Memory B cell (primary cell): ENCODE results near the gene BDNF.

Source experiments
- ATAC-seq: fragments of 150-1000 bp; cut with Tn5 transposase; 2 replicates; pipeline ENCODE4 v1.10.0; 2021; ENCODE audit warnings: low read depth, mild to moderate bottlenecking, moderate library complexity
- DNase-seq, 2 donors: peaks; one replicate each; pipeline ENCODE4 v3.0.0; 2022; ENCODE audit warnings: low spot score in 2 of 2
- H3K27ac Mint-ChIP-seq: one replicate; pipeline ENCODE4 v1.8.0; 2022; ENCODE audit warnings: mild to moderate bottlenecking, moderate library complexity, mixed read lengths
- H3K27me3 Mint-ChIP-seq: one replicate; pipeline ENCODE4 v1.8.0; 2022; ENCODE audit warnings: mixed read lengths
- H3K36me3 Mint-ChIP-seq: one replicate; pipeline ENCODE4 v1.8.0; 2022; ENCODE audit warnings: mild to moderate bottlenecking, mixed read lengths
- H3K4me1 Mint-ChIP-seq: one replicate; pipeline ENCODE4 v1.8.0; 2022; ENCODE audit warnings: mixed read lengths
- H3K4me3 Mint-ChIP-seq: one replicate; pipeline ENCODE4 v1.8.0; 2022; ENCODE audit warnings: mild to moderate bottlenecking, moderate library complexity, mixed read lengths
- H3K9me3 Mint-ChIP-seq: one replicate; pipeline ENCODE4 v1.8.0; 2022; ENCODE audit warnings: mixed read lengths

The BDNF gene

DNA sequence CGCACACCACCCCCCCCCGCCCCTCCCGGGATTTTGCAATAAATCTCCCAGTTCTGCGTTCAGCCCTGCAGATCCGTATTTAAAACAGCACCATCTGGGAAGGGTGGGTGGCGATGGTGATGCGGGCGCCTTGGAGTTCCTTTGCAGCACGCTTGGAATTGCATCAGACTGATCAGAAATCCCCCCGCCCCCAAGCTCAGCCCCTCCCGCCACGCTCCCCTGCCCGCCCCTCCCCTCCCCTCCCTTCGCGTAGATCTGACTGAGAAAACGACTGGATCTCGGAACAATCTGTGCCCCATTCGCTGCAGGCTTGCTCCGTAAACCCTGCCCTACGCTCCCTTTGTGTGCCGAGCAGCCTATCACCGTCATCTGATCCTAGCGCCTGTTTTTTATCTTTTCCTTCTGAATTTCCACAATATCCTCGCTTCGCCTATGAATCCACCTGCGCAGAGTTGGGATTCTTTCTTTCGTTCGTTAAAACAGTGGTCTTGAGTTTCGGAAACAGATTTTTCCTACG is 18.1 kb upstream of the BDNF start:
- H3K9me3 Mint-ChIP-seq, result no peaks in the 10 kb centered on the region
- H3K4me1 Mint-ChIP-seq, result peaks cover 6% of the 10 kb centered on the region
- H3K27ac Mint-ChIP-seq, result no peak overlapping the region
- H3K4me3 Mint-ChIP-seq, result no peak overlapping the region
- peaks cover 37% of the 10 kb centered on the region for H3K27me3 Mint-ChIP-seq
- ATAC-seq (no peak), DNase-seq (no peak)
- H3K36me3 Mint-ChIP-seq, result no peaks in the 10 kb centered on the region

DNA sequence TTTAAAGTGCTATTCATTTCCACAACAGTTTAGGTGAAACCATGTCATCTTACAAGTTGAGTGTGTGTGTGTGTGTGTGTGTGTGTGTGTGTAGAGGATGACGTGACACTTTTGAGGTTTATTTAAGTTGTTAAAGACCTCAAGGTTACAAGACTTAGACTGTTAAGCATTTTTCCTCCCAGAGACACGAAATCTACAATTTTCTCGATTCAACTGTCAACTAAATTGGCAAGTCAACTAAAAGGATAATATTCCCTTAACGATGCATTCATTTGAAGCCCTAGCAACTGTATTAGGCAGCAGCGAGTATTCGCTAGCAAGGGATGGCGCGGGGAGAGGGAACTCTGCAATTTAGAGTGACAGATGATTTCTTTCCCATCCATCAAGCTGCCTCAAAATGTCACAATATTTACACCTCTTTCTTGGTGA is 17.6 kb upstream of the BDNF start:
- Mint-ChIP-seq H3K27ac (no peak overlapping the region), H3K36me3 (no peaks in the 10 kb centered on the region), H3K4me3 (no peak overlapping the region), H3K4me1 (peaks cover 6% of the 10 kb centered on the region), H3K9me3 (no peaks in the 10 kb centered on the region), H3K27me3 (peaks cover 31% of the 10 kb centered on the region)
- DNase-seq (no peak), ATAC-seq (no peak)

DNA sequence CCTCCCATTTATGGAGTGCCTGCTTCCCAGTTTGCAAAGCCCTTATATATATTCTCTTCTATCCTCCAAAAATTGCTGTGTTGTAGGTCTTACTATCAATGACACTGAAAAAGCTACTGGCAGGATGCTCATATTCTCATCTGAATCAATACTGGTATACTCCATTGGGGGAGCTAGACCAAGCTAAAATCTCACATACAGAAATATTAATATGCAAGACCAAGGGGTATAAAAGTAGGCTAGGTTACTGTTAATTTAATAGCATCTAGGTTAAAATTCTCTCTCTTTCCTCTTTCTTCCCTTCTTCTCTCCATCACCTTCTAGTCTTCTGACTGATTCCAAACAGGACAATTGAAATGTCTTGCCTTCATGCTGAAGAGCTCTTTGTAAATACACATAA is 17.1 kb upstream of the BDNF start:
- H3K9me3 Mint-ChIP-seq, result no peaks in the 10 kb centered on the region
- ATAC-seq (no peak), DNase-seq (no peak)
- peaks cover 31% of the 10 kb centered on the region for H3K27me3 Mint-ChIP-seq
- no peaks in the 10 kb centered on the region for H3K36me3 Mint-ChIP-seq
- no peak overlapping the region for H3K4me3 Mint-ChIP-seq
- H3K4me1 Mint-ChIP-seq, result peaks cover 6% of the 10 kb centered on the region
- H3K27ac Mint-ChIP-seq, result no peak overlapping the region

DNA sequence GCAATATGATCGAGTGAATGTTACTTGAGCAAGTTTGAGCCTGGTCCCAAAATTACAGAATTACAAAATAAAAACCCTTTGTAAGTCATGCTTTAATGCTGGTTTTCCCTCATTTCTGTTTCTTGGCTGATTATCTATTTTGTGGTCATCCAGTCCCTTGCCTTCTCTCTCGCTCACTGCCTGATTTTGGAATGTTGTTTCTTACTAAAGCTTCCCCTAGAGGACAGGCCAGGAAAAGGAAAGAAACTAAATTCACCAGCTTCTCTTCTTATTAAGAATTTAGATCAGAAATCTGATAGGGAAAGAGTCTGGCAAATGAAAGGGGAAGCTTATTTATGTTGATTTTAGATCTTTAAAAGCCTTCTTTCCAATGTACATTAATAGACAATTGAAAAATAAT is 16.6 kb upstream of the BDNF start:
- Mint-ChIP-seq H3K27ac (no peak overlapping the region), H3K27me3 (peaks cover 28% of the 10 kb centered on the region), H3K4me3 (no peak overlapping the region), H3K36me3 (no peaks in the 10 kb centered on the region), H3K9me3 (no peaks in the 10 kb centered on the region), H3K4me1 (peaks cover 6% of the 10 kb centered on the region)
- ATAC-seq (no peak), DNase-seq (no peak)

DNA sequence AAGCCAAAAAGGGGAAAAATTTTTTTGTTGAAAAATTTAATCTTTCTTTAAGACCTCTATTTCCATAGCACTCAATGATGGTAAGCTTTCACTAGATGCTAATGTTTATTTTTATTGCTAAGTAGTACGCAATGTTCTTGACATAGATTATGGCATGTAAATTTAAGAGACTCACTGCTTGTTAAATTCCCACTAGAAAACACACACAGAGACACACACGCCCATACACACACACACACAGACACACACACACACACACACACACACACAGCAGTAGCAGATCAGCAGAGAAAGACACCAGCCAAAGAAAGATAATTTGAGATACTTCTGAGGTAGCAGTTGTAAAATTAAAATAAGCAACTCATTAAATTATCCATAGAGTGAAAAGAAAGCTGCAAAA is 16.0 kb upstream of the BDNF start:
- Mint-ChIP-seq H3K4me3 (no peak overlapping the region), H3K36me3 (no peaks in the 10 kb centered on the region), H3K4me1 (peaks cover 6% of the 10 kb centered on the region), H3K27me3 (peaks cover 25% of the 10 kb centered on the region), H3K9me3 (no peaks in the 10 kb centered on the region), H3K27ac (no peak overlapping the region)
- DNase-seq (no peak), ATAC-seq (no peak)

DNA sequence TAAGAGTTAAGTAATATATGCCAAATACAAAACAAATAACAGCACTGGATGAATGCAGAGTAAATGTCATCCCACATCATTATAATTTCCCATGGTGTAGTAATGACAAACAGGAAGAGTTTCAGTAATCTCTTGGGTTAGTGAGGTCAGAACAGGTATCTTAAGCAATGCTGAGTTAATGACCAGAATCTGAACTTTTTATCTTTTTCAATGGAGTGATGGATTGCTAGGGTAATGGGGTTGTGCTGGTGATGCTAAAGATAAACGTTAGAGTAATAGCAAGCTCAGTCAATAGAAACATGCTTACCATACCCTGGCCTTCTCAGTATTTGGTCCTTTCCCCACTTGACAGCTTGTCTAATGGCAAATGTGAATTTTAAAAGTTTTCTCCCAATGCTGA is 11.5 kb upstream of the BDNF start:
- Mint-ChIP-seq H3K36me3 (no peaks in the 10 kb centered on the region), H3K27me3 (peaks cover 1% of the 10 kb centered on the region)

DNA sequence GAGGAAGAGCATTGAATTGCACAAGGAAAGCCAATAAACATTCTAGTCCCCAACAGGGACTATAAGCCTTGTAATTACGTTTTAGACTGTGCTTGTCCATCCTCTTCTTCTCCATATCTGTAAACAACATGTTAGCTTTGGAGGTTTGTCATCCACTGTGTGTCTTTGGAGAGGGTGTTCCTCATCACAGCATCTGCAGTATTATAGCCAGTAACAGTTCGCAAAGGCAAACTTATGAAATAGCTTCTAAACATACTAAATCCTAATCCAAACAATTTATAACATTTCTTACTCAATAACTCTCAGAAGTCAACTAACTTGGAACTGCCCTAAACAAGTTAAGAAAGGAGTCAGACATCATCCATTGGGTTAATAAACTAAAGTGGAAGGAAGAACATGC is 10.3 kb upstream of the BDNF start:
- Mint-ChIP-seq H3K36me3 (no peaks in the 10 kb centered on the region), H3K9me3 (no peaks in the 10 kb centered on the region), H3K4me3 (no peak overlapping the region), H3K27me3 (peaks cover 3% of the 10 kb centered on the region), H3K4me1 (peaks cover 4% of the 10 kb centered on the region), H3K27ac (no peak overlapping the region)
- ATAC-seq, result no peak
- no peak for DNase-seq

More for the DNA sequence above, 11.5 kb upstream of the BDNF start:
- H3K27ac Mint-ChIP-seq, result no peak overlapping the region
- H3K4me3 Mint-ChIP-seq, result no peak overlapping the region
- no peaks in the 10 kb centered on the region for H3K9me3 Mint-ChIP-seq
- ATAC-seq (no peak), DNase-seq (no peak)
- no peaks in the 10 kb centered on the region for H3K4me1 Mint-ChIP-seq

DNA sequence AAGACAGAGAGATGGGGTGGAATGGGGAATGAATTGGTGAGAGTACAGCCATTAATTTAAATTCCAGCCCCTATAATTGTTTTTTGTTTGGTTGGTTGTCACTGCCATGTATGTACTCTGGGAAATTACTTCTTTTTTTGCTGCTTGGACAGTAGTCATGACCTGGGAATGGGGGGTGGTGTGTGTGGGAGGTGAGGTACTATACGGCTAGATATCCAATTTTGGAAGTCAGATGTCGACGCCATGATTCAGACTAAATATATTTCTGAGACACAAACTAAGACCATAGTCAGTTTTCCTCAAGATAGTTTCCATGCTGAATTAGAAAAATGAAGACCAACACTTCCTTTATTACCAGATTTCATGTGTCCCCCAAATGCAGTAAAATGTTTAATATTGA is 7.4 kb upstream of the BDNF start:
- no peak for DNase-seq
- no peak for ATAC-seq
- H3K4me3 Mint-ChIP-seq, result no peak overlapping the region
- H3K36me3 Mint-ChIP-seq, result no peaks in the 10 kb centered on the region
- H3K9me3 Mint-ChIP-seq, result no peaks in the 10 kb centered on the region
- peaks cover 4% of the 10 kb centered on the region for H3K4me1 Mint-ChIP-seq
- H3K27me3 Mint-ChIP-seq, result peaks cover 12% of the 10 kb centered on the region
- no peak overlapping the region for H3K27ac Mint-ChIP-seq

DNA sequence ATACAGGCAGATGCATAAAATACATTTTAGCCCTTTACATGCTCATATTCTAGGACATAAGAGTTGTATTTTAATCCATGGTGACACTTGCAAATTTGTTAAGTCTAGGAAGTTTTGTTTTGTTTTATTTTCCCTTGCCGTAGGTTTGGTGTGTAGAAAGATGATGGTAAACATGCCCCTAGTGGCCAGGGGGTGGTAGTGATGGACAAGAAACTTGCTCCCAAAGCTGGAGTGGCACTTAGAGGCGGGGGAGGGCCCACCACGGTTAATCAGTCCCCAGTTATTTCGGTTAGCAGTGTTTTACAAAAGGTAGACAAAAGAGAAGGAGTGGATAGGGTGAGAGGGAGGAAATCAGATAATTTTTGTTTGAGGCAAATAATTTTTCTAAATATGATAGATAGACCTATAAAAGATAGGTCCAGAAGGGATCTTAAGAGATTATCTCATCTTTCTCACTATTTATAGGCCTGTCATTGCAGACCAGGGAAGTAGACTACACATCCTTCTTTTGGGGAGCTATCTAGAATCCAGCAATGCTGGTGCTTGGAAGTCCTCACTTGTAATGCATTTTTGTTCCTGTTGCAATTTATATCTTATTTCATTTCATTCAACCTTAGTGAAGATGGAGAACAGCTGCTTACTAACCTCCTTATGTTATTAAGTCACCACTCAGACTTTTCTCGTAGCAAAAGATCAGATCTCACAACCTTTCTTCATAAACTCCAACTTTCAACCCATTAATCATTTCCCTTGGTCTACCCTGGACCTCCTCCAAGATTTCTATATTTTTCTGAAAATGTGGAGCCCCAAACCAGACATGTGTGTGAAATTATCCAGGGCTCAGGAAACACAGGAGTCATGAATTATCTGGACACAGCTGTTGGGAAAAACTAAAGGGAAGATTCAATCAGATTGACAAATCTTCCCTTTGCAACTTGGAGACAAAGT is 5.9 kb upstream of the BDNF start:
- peaks cover 15% of the 10 kb centered on the region for H3K27me3 Mint-ChIP-seq
- ATAC-seq, result no peak

DNA sequence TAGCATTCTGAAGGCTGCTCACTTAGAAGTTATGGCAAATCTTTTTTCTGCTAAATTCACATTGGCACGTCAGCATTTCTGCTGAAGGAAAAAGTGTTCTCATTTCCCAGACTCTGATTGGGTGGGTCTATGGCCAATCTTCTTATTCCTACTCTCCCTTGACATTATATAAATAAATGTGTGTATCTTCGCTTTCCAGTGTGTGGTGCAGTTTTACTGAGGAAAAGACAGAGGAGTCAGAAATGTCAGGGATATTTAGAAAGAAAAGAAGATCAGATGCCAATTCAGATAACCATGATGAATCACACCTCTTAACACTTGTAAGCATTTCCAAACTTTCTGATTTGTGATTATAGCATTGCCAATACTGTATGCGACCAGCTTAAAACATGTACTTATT is 3.2 kb upstream of the BDNF start:
- no peaks in the 10 kb centered on the region for H3K9me3 Mint-ChIP-seq
- no peak overlapping the region for H3K27ac Mint-ChIP-seq
- peaks cover 24% of the 10 kb centered on the region for H3K4me1 Mint-ChIP-seq
- H3K4me3 Mint-ChIP-seq, result no peak overlapping the region
- H3K27me3 Mint-ChIP-seq, result peaks cover 29% of the 10 kb centered on the region
- no peaks in the 10 kb centered on the region for H3K36me3 Mint-ChIP-seq
- ATAC-seq (no peak), DNase-seq (no peak)

More for the DNA sequence above, 5.9 kb upstream of the BDNF start:
- no peaks in the 10 kb centered on the region for H3K36me3 Mint-ChIP-seq
- DNase-seq, result no peak
- peaks cover 6% of the 10 kb centered on the region for H3K4me1 Mint-ChIP-seq
- H3K27ac Mint-ChIP-seq, result no peak overlapping the region
- no peaks in the 10 kb centered on the region for H3K9me3 Mint-ChIP-seq
- no peak overlapping the region for H3K4me3 Mint-ChIP-seq

DNA sequence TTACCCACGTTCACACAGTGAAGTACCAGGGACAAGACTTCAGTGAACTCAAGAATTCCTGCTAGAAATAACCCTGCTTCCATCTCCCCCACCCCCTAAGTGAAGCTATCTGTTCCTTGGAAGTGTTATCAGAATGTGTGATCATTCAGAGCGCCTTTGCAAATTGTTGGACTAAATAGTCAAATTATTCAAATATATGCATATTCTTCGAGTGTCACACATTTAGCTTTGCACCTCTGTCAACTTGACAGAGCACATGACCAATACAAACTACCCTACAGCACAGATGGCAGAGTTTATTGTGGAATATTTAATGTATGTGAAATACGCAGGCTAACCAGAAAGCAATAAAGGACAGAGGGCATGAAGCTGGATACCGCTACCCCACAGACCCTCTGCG is 2.6 kb upstream of the BDNF start:
- Mint-ChIP-seq H3K9me3 (no peaks in the 10 kb centered on the region), H3K36me3 (no peaks in the 10 kb centered on the region), H3K4me1 (peaks cover 24% of the 10 kb centered on the region), H3K27me3 (peaks cover 29% of the 10 kb centered on the region), H3K27ac (no peak overlapping the region), H3K4me3 (no peak overlapping the region)
- no peak for DNase-seq
- ATAC-seq, result no peak

DNA sequence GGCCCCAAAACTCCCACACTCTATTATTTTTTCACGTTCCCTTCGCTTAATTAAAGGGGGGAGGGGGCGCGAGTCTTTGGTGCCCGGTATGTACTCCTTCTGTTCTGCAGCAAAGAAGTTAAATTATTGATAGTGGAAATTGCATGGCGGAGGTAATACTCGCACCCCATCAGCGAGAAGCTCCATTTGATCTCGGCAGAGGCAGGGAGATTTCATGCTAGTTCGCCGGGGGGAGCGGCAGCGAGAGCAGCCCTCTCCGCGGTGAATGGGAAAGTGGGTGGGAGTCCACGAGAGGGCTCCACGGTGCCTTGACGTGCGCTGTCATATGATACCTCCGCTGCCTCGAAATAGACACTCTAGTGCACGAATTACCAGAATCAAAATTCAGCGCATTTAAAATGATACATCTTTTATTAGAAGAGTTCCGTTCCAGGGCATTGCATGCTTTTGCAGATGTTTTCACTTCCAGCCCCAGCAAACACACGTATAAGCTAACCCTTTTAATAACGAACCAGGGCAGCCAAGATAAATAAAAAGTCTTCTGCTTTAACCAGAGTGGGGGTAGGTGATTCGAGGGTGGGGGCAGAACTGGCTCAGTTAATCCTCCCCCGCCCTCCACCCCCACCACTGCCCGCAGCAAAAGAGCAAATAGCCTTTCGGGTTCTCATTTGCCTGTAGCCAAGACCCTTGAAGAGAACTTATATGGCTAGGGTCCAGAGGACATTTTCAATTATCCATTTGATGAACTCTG is 1.3 kb upstream of the BDNF start:
- DNase-seq (no peak), ATAC-seq (peak; percentile 44)
- Mint-ChIP-seq H3K27me3 (peaks cover 31% of the 10 kb centered on the region), H3K4me1 (peaks cover 24% of the 10 kb centered on the region), H3K36me3 (no peaks in the 10 kb centered on the region), H3K9me3 (no peaks in the 10 kb centered on the region), H3K4me3 (peak overlapping the region; percentile 88), H3K27ac (no peak overlapping the region)

DNA sequence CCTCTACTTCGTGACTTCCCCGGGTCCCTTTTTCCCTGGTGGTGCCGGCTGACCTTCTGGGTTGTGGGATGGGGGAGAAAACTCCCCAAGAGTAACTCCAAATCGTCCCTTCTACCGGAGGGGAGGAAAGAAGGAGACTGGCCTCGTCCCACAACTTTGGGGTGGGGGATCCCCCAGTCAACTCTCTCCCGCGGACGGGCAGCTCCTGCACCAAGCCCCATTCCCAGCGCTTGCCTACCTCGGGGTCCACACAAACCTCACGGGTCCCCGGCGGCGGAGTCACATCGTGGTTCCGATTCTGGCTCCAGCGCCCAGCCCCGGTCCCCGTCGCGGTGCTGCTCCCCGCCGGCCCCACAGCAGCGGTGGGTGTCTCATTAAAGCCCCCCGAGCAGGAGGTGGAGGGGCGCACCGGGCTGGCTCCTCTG is 317 bp downstream of the BDNF start:
- H3K27me3 Mint-ChIP-seq, result peaks cover 30% of the 10 kb centered on the region
- no peak for DNase-seq
- no peak for ATAC-seq
- no peaks in the 10 kb centered on the region for H3K36me3 Mint-ChIP-seq
- no peaks in the 10 kb centered on the region for H3K9me3 Mint-ChIP-seq
- no peak overlapping the region for H3K27ac Mint-ChIP-seq
- H3K4me1 Mint-ChIP-seq, result peaks cover 20% of the 10 kb centered on the region
- H3K4me3 Mint-ChIP-seq, result peak overlapping the region; percentile 62

DNA sequence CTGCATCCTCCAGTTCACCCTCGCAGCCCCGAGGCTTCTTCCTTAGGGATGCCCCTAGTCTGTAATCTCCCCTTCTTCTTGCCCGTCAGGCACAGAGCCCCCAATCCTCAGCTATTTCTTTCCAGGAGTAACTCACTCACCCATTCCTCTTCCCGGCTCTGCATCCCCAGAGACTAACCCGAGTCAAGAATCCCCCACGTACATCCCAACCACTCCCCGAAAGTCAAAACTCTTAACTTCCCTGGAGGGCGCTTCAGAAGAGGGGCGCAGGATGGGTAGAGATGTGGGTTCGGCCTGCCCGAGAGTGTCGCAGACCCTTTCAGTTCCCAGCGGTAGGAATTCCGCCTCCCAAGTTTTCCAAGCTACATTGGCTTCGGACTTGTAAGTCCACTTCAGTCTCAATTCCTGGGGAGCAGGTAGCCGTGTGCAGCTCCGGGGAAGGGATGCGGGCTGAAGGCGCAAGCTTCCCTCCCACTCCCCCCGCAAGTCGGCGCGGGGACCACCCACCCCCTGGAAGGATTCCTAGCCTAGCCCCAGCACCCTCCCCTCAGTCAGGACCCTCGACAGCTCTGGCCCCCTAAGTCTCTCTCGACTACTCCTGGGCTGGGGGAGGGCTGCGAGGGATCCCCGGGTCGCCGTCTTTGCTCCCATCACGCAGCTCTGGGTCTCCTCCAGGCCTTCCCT is 871 bp downstream of the BDNF start:
- DNase-seq (no peak), ATAC-seq (no peak)
- H3K27ac Mint-ChIP-seq, result no peak overlapping the region
- H3K27me3 Mint-ChIP-seq, result peaks cover 27% of the 10 kb centered on the region
- H3K4me3 Mint-ChIP-seq, result peak overlapping the region; percentile 62
- peaks cover 20% of the 10 kb centered on the region for H3K4me1 Mint-ChIP-seq
- no peaks in the 10 kb centered on the region for H3K9me3 Mint-ChIP-seq
- no peaks in the 10 kb centered on the region for H3K36me3 Mint-ChIP-seq
